Rectal smooth muscle tissue (tissue), 1 donor: ENCODE measurements around the gene ITPKC.

Experiments
- H3K27ac ChIP-seq: one replicate; pipeline ENCODE4 v1.7.0; 2013; ENCODE audit warnings: low read depth, low read length, inconsistent platforms
- H3K27me3 ChIP-seq: one replicate; pipeline ENCODE4 v1.7.0; 2013; ENCODE audit warnings: low read length; ENCODE audit not compliant: control insufficient read depth, insufficient read depth
- H3K36me3 ChIP-seq: one replicate; pipeline ENCODE4 v1.7.0; 2013; ENCODE audit warnings: low read length; ENCODE audit not compliant: control insufficient read depth, insufficient read depth
- H3K4me1 ChIP-seq: one replicate; pipeline ENCODE4 v1.7.0; 2013; ENCODE audit warnings: low read length; ENCODE audit not compliant: control insufficient read depth, insufficient read depth
- H3K4me3 ChIP-seq: one replicate; pipeline ENCODE4 v1.7.0; 2013; ENCODE audit warnings: low read length
- H3K9ac ChIP-seq: one replicate; pipeline ENCODE4 v1.7.0; 2013; ENCODE audit warnings: low read length

ITPKC gene

GRCh38 chr19:40684280-40684679 is 32.6 kb upstream of the ITPKC start:
- H3K4me1 ChIP-seq = peaks cover 9% of the 10 kb centered on the region
- H3K27me3 ChIP-seq = no peaks in the 10 kb centered on the region
- H3K9ac ChIP-seq = no peak overlapping the region
- H3K4me3 ChIP-seq = no peak overlapping the region
- H3K27ac ChIP-seq = no peak overlapping the region
- H3K36me3 ChIP-seq = peaks cover 17% of the 10 kb centered on the region

- Histone ChIP-seq H3K4me3 (no peak overlapping the region), H3K4me1 (peaks cover 11% of the 10 kb centered on the region), H3K27me3 (no peaks in the 10 kb centered on the region), H3K9ac (no peak overlapping the region), H3K36me3 (peaks cover 17% of the 10 kb centered on the region), H3K27ac (no peak overlapping the region)
Measured at GRCh38 chr19:40685016-40685526, 31.8 kb upstream of the ITPKC start.

GRCh38 chr19:40685563-40685962 is 31.3 kb upstream of the ITPKC start:
- H3K4me1 ChIP-seq = peaks cover 11% of the 10 kb centered on the region
- no peaks in the 10 kb centered on the region for H3K27me3 ChIP-seq
- no peak overlapping the region for H3K9ac ChIP-seq
- H3K4me3 ChIP-seq = no peak overlapping the region
- peaks cover 17% of the 10 kb centered on the region for H3K36me3 ChIP-seq
- no peak overlapping the region for H3K27ac ChIP-seq

GRCh38 chr19:40686882-40687524 is 29.9 kb upstream of the ITPKC start:
- no peak overlapping the region for H3K9ac ChIP-seq
- H3K27ac ChIP-seq = no peak overlapping the region
- no peaks in the 10 kb centered on the region for H3K27me3 ChIP-seq
- H3K4me3 ChIP-seq = peak overlapping the region; percentile 78
- peaks cover 17% of the 10 kb centered on the region for H3K36me3 ChIP-seq
- peaks cover 17% of the 10 kb centered on the region for H3K4me1 ChIP-seq

GRCh38 chr19:40687525-40688016 is 29.3 kb upstream of the ITPKC start:
- Histone ChIP-seq H3K4me1 (peaks cover 17% of the 10 kb centered on the region), H3K36me3 (peaks cover 16% of the 10 kb centered on the region), H3K4me3 (peak overlapping the region; percentile 78), H3K9ac (no peak overlapping the region), H3K27ac (no peak overlapping the region), H3K27me3 (no peaks in the 10 kb centered on the region)

- Histone ChIP-seq H3K27ac (no peak overlapping the region), H3K4me1 (peaks cover 17% of the 10 kb centered on the region), H3K9ac (no peak overlapping the region)
Measured at GRCh38 chr19:40688309-40688708, 28.6 kb upstream of the ITPKC start.

DNA sequence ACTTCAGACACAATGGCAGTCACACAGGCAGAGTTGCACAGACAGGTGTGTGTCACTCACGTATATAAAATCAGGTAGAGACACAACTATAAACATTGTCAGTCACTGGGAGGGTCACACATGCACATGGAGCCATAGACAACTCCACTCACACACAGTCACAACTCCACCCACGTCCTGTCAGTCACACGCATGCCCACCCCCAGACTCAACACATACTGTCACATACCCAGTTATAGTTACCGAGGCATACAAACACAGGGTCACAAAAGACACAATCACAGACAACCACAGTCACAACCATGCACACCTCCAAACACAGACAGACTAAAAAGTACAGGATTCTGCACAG is 27.9 kb upstream of the ITPKC start:
- Histone ChIP-seq H3K4me1 (peaks cover 17% of the 10 kb centered on the region), H3K4me3 (peak overlapping the region; percentile 78), H3K27me3 (no peaks in the 10 kb centered on the region), H3K27ac (peak overlapping the region; percentile 67), H3K36me3 (peaks cover 8% of the 10 kb centered on the region), H3K9ac (no peak overlapping the region)

More at GRCh38 chr19:40688309-40688708, 28.6 kb upstream of the ITPKC start:
- H3K4me3 ChIP-seq = peak overlapping the region; percentile 78
- H3K27me3 ChIP-seq = no peaks in the 10 kb centered on the region
- peaks cover 9% of the 10 kb centered on the region for H3K36me3 ChIP-seq

- Histone ChIP-seq H3K9ac (peak overlapping the region; percentile 26), H3K27ac (peak overlapping the region; percentile 67), H3K27me3 (no peaks in the 10 kb centered on the region), H3K4me3 (peak overlapping the region; percentile 78), H3K36me3 (peaks cover 10% of the 10 kb centered on the region), H3K4me1 (peaks cover 17% of the 10 kb centered on the region)
Measured at GRCh38 chr19:40689339-40690049, 27.4 kb upstream of the ITPKC start.

- Histone ChIP-seq H3K4me1 (peaks cover 17% of the 10 kb centered on the region), H3K27ac (peak within 1 kb of the TSS; percentile 82), H3K4me3 (peak within 1 kb of the TSS; percentile 78), H3K9ac (peak within 1 kb of the TSS; percentile 26), H3K27me3 (no peaks in the 10 kb centered on the region), H3K36me3 (peaks cover 12% of the 10 kb centered on the region)
Measured at GRCh38 chr19:40690050-40690692, 26.7 kb upstream of the ITPKC start, which contains the start of gene NUMBL. Gene NUMBL (minus strand): TSS chr19:40690651. CDS start chr19:40690483, 168 bp downstream.

DNA sequence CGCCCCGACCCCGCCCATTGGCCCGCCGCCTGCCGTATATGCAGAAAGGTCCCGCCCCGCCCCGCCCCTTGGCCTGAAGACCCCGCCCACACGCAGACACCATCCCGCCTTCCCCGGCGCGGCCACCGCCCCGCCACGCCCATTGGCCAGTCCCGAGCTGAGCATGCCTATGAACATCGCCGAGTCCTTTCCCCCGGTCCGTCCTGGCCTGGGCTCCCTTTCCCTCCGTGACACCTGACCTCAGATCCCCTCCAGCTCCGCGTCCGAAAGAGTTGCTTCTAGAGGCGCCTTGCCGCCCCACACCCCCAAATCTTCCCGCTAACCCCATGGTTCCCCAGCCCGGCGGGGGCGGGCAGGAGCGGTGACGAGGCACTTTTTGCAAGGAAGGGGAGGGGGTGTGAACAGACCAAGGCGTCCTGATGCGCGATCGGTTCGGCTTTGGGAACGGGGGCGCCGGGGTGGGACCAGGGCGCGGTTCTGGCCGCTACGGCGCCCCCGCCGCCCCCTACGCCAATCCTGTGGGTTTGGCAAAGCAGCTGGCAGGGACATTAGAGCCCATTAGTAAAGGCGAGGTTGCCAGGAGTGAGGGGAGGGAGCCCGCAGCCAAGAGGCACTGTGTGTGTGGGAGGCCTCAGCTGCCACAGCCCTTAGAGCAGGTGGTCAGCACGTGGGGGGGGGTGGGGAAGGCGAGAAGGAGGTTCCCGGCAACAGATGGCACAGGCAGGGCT is 26.1 kb upstream of the ITPKC start:
- Histone ChIP-seq H3K27me3 (no peaks in the 10 kb centered on the region), H3K27ac (peak overlapping the region; percentile 82), H3K4me1 (peaks cover 17% of the 10 kb centered on the region), H3K9ac (peak overlapping the region; percentile 5), H3K36me3 (peaks cover 10% of the 10 kb centered on the region), H3K4me3 (peak overlapping the region; percentile 68)

DNA sequence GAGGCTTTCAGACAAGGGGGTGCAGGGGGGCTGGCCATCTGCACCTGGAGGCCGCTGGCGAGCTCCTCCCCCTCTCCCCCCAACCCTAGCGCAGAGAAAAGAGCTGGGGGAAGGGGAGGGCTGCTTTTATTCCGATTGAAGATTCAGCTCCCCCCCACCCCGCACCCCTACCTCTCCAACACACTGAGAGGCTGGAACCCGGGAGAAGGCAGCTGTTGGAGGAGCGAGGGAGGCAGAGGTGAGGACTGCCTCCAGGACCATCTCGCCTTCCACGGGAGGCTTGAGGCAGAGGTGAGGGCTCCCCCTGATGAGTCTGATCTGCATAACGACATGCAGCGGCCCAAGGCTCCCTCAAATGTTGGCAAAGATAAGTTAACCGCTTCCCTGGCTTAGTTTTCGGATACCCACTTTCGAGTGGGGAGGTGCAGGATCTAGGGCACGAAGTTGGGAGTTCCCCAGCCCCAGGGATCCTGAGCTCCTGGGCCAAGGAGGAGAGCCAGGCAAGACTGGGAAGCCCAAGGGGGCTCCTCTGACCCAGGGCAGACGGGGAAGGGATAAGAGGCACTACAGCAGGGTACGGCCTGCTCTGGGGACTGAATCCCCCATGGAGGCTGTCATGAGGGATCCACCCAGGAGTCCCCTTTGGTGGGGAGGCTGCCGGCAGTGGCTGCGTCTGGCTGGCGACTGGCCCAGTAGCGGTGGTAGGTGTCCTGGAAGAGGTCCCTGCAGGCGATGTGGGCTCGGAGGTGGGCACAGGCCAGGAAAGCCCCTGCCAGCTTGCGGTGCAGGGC is 25.3 kb upstream of the ITPKC start:
- Histone ChIP-seq H3K36me3 (peaks cover 10% of the 10 kb centered on the region), H3K27ac (peak overlapping the region; percentile 82), H3K9ac (peak overlapping the region; percentile 5), H3K4me3 (peak overlapping the region; percentile 68), H3K4me1 (peaks cover 17% of the 10 kb centered on the region), H3K27me3 (no peaks in the 10 kb centered on the region)
